H54 (cell line): ENCODE measurements around the gene HLA-B.
A peak's percentile ranks its signal among the peaks of the same experiment; 100 is the strongest.
"Not testable (repeated sequence)": the region's sequence is repeated elsewhere in the genome, so short reads cannot be mapped to it uniquely, and the experiment has no call there.

Experiments
- DNase-seq: peaks from one replicate; pipeline ENCODE4 v3.0.0; 2011; ENCODE audit warnings: low spot score, mixed read lengths; ENCODE audit not compliant: insufficient read length
- FAIRE-seq: peaks from 3 replicates; lab custom pipeline; 2011; peaks lifted over from hg19 to GRCh38; lab: Jason Lieb, UNC
- POLR2A ChIP-seq: IDR thresholded peaks from 2 replicates; pipeline ENCODE4 v1.6.1; 2011; ENCODE audit warnings: low read depth, mild to moderate bottlenecking, low read length

The HLA-B gene

GRCh38 chr6:31395832-31396231 is 38.9 kb upstream of the HLA-B start:
- no peak for TF ChIP-seq POLR2A
- FAIRE-seq (no peak), DNase-seq (no peak)

DNA sequence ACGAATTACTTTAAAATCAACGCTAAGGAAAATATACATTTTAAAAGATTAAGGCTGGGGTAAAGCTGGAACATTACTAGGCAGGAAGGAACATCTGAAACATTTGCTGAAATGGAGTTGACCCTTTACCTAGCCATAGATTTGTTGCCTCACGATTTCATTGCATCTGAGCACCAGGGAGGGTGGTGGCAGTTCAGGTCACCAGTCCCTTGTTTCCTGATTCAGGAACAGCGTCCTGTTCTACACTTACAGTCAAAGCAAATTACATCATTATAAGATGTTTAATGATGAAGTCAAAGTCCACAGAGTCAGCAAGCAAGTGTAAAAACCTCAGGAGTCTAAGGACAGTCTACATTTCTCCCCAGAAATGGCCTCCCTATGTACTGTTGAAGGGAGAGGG is 37.4 kb upstream of the HLA-B start:
- no peak for TF ChIP-seq POLR2A
- FAIRE-seq (no peak), DNase-seq (no peak)

GRCh38 chr6:31393932-31394331 is 37.0 kb upstream of the HLA-B start:
- FAIRE-seq (no peak), DNase-seq (no peak)
- TF ChIP-seq POLR2A = no peak

DNA sequence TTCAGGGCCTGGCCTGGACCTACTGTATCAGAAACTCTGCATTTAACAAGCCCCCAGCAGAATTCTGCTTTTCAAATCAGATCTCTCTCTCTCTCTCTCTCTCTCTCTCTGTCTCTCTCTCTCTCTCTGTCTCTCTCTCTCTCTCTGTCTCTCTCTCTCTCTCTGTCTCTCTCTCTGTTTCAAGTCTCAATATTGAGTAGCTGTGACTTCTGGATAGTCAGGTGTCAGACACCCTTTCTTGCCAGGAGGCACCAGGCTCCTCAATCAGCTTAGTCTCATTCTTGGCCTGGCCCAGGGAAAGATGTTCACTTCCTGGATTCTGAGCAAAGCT is 32.8 kb upstream of the HLA-B start:
- not testable (repeated sequence) for DNase-seq, FAIRE-seq

GRCh38 chr6:31388916-31389801 is 32.2 kb upstream of the HLA-B start:
- DNase-seq = not testable (repeated sequence)
- peak; percentile 96 for FAIRE-seq

GRCh38 chr6:31386977-31387376 is 30.0 kb upstream of the HLA-B start:
- FAIRE-seq = no peak
- no peak for TF ChIP-seq POLR2A
- DNase-seq = no peak

DNA sequence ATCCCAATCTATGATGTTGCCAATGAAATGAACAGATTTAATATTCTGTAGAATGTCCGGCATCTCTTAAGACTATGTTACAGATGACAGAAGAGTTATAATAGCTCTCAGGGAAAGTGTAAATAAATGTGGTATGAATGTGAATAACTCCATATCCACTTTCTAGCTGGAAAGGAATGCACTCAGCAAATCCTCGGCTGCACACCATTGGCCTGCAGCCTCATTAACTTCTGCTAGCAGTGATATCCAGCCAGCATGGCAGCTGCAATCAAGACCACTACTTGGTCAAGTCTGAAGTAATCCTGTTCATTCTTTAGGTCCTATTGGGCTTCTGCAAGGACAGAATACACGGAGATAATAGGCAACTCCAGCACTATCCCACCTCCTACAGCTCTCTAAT is 29.1 kb upstream of the HLA-B start:
- FAIRE-seq = no peak
- DNase-seq = no peak
- TF ChIP-seq POLR2A = no peak

DNA sequence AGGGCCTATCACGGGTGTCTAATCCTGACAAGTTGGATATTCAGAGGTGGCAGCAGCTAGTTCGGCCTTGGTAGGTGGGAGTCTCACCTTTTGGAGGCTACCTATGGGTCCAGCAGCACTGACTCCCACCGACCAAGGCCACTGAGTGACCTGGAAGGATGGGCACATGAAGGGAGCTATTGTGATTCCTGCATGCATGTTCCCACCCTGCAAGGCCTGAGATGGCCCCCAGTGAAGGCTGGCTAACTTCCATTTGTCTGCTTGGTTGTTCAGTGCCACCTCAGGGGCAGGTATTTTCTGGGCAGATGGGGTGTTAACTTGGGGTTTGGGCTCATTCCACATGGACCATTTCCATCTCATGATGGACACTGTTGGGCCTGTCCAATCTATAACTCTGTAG is 28.1 kb upstream of the HLA-B start:
- TF ChIP-seq POLR2A = no peak
- DNase-seq (no peak), FAIRE-seq (no peak)

DNA sequence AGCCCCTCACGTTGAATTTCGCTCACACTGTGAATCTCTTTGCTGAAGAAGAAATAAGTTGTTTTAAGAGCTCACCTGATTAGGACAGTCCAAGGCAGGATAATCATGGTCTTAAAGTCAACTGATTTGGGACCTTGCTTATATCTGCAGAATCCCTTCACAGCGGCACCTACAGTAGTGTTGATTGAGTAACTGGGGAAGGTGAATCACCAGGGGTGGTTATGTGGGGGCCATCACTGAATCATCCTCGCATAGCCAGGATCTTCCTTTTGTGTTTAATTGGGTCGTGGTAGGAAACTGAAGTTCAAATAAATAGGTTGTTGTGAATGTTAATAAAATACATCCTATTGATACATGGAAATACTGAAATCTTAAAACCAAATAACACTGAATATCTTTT is 26.2 kb upstream of the HLA-B start:
- no peak for TF ChIP-seq POLR2A

GRCh38 chr6:31381666-31382065 is 24.7 kb upstream of the HLA-B start:
- FAIRE-seq (no peak), DNase-seq (no peak)
- TF ChIP-seq POLR2A = no peak

More for the DNA sequence above, 26.2 kb upstream of the HLA-B start:
- DNase-seq (peak; percentile 46), FAIRE-seq (peak; percentile 6)

DNA sequence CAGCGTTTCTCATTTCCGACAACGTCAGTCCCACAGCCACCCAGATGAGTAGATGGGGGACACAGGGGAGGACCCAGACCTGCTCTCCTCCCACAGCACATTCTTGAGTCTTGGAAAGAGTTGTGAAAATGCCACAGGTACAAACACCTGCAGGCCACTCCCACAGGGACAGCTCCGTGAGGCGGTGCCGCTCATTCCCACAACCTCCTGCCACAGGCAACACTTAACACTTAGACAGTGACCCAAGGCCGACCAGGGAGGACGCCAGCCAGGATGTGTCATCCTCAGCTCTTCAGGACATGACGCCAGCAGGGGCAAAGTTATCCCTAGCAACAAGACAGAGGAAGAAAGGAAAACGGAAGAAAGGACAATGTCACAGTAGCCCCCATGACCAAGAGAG is 22.9 kb upstream of the HLA-B start:
- DNase-seq (no peak), FAIRE-seq (no peak)
- no peak for TF ChIP-seq POLR2A

DNA sequence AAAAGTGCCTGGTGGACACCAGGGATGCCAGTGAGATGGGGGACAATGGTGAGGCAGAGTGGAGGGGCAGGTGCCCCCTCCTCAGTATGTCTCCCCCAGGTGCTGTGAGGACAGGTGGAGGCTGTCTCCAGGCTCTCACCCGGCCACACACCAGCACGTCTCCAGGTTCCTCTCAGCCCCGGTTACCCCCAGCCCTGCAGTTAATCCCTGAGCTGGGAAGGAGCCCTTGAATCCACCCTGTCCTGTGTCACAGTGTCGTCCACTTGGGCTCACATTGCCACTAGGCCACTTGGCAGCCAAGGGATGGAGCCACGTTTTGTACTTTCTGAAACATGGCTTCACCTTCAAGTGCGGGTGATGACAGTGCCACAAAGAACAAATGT is 21.7 kb upstream of the HLA-B start:
- DNase-seq (no peak), FAIRE-seq (no peak)
- no peak for TF ChIP-seq POLR2A

DNA sequence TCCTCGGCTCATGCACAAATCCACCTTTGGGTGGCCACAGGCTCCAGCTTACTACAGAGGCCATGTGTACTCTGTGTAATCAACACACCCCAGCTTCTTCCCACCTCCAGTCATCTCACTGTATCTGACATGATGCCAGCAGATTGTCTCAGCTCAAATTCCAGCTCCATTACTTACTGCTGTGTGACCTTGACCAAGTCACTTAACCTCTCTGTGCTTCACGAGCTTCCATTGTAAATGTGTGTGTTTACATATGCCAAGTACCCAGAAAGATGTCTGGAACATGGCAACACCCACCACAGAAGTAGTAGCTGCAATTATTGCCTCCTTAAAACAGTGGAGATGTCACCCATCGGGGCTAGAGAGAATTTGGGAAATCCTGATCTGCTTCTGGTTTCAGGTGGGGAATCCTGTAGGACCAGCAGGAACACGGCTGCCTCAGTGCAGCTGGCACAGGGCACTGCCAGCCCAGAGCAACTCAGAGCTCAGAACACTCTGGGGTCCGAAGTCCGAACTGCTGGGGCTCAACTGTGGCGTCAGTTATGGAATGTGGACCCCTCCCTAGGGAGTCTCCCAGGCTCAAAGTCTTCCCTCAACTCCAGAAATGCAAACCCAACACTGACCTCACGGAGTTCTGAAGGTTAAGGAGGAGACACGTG is 21.2 kb upstream of the HLA-B start:
- FAIRE-seq (no peak), DNase-seq (no peak)
- TF ChIP-seq POLR2A = no peak

DNA sequence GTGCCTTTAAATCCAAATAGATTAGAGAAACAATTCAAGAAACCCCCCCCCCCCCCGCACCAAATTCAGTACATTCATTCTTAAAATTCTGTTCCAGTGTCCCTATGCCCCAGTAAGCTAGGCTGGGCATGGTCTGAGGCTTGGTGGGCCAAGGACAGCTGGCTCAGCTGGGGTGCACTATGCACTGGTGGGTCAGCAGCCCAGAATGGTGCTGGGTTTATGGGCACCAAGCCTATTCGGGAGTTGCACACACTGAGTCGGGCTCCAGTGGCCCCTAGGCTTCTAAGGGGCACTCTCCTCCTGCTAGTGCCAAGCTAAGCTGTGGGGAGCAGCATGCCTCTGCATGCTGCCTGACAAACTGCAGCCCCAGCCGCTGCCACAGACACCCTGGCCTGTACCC is 20.1 kb upstream of the HLA-B start:
- FAIRE-seq = no peak
- DNase-seq = no peak
- no peak for TF ChIP-seq POLR2A

GRCh38 chr6:31375699-31376098 is 18.7 kb upstream of the HLA-B start:
- FAIRE-seq (no peak), DNase-seq (no peak)
- no peak for TF ChIP-seq POLR2A

DNA sequence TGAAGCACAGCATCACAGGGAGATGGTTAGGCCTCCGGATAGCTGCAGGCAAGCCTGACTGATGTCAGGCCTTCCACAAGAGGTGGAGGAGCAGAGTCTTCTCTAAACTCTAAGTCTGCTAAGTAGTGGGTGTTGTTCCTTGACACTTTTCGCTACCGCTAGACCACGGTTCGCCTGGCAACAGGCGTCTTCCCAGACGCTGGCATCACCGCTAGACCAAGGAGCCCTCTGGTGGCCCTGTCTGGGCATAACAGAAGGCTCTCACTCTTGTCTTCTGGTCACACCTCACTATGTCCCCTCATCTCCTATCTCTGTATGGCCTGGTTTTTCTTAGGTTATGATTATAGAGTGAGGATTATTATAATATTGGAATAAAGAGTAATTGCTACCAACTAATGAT is 17.1 kb upstream of the HLA-B start:
- FAIRE-seq, DNase-seq: not testable (repeated sequence)
